ENCODE results near the gene ADRB2. TPM values are rescaled to one million over a fixed set of nuclear protein-coding genes. Genes with fewer than 3 reads are reported as not detected.

The ADRB2 gene
- total RNA-seq, 1 donor from 2014 or later, result 0.42 TPM

DNA sequence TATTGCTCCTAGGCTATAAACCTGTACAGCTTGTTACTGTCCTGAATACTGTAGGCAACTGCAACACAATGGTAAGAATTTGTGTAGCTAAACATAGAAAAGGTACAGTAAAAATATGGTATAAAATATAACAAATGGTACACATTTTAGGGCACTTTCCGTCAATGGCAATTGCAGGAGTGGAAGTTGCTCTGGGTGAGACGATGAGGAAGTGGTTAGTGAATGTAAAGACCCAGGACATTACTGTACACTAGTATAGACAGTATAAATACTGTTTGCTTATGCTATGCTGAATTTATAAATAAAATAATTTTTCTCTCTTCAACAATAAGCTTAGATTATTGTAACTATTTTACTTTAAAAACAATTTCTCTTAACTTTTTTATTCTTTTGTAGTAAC lies 15.6 kb upstream of the ADRB2 start:
- Mint-ChIP-seq H3K4me3 (no peak overlapping the region), H3K4me1 (peaks cover 51% of the 10 kb centered on the region)

DNA sequence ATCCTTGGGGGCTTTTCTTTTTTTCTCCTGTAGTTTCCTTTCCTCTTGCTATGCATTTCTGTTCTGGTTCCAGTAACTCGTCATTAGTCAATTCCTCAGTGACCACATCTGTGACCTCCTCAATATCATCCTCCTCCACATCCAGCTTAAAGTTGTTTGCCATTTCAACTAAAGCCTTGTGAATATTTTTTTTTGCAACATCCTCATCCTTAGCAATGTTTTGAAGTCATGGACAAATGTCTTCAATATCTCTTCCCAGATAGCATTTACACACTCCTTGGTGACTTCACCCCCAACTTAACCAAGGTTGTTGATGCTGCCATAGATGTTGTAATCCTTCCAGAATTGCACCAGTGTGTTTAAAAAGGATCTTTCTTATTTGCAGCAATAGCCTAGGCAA lies 14.7 kb upstream of the ADRB2 start:
- Mint-ChIP-seq H3K9me3 (no peaks in the 10 kb centered on the region), H3K27me3 (ENCODE audit: low read depth) (no peaks in the 10 kb centered on the region), H3K36me3 (no peaks in the 10 kb centered on the region), H3K27ac (no peak overlapping the region), H3K4me3 (no peak overlapping the region), H3K4me1 (peaks cover 51% of the 10 kb centered on the region)
- TF ChIP-seq, protein P1, sequence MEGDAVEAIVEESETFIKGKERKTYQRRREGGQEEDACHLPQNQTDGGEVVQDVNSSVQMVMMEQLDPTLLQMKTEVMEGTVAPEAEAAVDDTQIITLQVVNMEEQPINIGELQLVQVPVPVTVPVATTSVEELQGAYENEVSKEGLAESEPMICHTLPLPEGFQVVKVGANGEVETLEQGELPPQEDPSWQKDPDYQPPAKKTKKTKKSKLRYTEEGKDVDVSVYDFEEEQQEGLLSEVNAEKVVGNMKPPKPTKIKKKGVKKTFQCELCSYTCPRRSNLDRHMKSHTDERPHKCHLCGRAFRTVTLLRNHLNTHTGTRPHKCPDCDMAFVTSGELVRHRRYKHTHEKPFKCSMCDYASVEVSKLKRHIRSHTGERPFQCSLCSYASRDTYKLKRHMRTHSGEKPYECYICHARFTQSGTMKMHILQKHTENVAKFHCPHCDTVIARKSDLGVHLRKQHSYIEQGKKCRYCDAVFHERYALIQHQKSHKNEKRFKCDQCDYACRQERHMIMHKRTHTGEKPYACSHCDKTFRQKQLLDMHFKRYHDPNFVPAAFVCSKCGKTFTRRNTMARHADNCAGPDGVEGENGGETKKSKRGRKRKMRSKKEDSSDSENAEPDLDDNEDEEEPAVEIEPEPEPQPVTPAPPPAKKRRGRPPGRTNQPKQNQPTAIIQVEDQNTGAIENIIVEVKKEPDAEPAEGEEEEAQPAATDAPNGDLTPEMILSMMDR (IDR thresholded peaks at IDR 0.05; ENCODE audit: unreplicated experiment), result no peak
- no peak for DNase-seq (ENCODE audit: low spot score in 2 of 2, unreplicated experiment in 2 of 2)

More for the DNA sequence above, 15.6 kb upstream of the ADRB2 start:
- no peak for DNase-seq (ENCODE audit: low spot score in 2 of 2, unreplicated experiment in 2 of 2)
- Mint-ChIP-seq H3K27me3 (ENCODE audit: low read depth) (no peaks in the 10 kb centered on the region), H3K27ac (no peak overlapping the region), H3K9me3 (no peaks in the 10 kb centered on the region), H3K36me3 (no peaks in the 10 kb centered on the region)
- TF ChIP-seq, protein P1 (IDR thresholded peaks at IDR 0.05; ENCODE audit: unreplicated experiment), result no peak

DNA sequence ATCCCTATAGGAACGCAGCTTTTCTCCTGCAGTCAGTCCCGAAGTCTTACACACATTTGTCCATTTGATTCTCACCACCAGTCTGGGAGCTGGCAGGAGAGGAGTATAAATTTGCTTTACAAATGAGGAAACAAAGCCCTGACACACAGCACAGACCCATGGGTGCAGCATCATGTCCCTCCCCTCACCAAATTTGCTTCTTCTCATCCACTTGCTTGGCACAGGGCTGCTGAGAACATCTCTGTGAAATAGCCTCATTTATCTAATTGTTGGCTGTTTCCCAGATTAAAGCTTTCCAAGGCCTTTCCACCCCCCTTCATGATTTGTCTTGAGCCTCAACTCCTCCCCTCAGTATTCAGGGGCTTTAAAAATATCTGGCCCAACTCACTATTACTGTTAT lies 11.3 kb upstream of the ADRB2 start:
- no peaks in the 10 kb centered on the region for H3K27me3 Mint-ChIP-seq (ENCODE audit: low read depth)
- peaks cover 32% of the 10 kb centered on the region for H3K4me1 Mint-ChIP-seq
- H3K4me3 Mint-ChIP-seq, result no peak overlapping the region
- TF ChIP-seq, protein P1 (IDR thresholded peaks at IDR 0.05; ENCODE audit: unreplicated experiment), result no peak
- no peak for DNase-seq (ENCODE audit: low spot score in 2 of 2, unreplicated experiment in 2 of 2)
- no peaks in the 10 kb centered on the region for H3K36me3 Mint-ChIP-seq
- H3K27ac Mint-ChIP-seq, result no peak overlapping the region
- no peaks in the 10 kb centered on the region for H3K9me3 Mint-ChIP-seq

DNA sequence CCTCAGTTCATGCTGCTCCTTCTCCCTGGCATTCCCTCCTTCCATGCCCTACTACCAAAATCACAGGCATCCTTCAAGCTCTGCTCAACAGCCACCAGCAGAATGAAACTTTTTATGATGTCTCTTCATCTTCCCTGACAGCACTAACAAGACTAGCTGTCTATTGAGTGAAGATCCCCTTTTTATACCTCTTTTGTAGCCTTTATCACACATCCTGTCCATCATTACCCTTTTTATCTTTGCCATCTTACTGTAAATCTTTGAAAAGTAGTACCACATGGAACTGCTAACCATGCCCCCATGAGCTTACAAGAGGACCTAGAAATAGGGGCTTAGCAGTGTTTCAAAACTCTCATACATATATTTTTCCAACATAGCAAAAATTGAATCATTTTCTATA lies 10.8 kb upstream of the ADRB2 start:
- H3K27me3 Mint-ChIP-seq (ENCODE audit: low read depth), result no peaks in the 10 kb centered on the region
- H3K36me3 Mint-ChIP-seq, result no peaks in the 10 kb centered on the region
- TF ChIP-seq, protein P1 (IDR thresholded peaks at IDR 0.05; ENCODE audit: unreplicated experiment), result no peak
- no peaks in the 10 kb centered on the region for H3K9me3 Mint-ChIP-seq
- no peak for DNase-seq (ENCODE audit: low spot score in 2 of 2, unreplicated experiment in 2 of 2)
- H3K27ac Mint-ChIP-seq, result no peak overlapping the region
- H3K4me1 Mint-ChIP-seq, result peaks cover 27% of the 10 kb centered on the region
- no peak overlapping the region for H3K4me3 Mint-ChIP-seq

DNA sequence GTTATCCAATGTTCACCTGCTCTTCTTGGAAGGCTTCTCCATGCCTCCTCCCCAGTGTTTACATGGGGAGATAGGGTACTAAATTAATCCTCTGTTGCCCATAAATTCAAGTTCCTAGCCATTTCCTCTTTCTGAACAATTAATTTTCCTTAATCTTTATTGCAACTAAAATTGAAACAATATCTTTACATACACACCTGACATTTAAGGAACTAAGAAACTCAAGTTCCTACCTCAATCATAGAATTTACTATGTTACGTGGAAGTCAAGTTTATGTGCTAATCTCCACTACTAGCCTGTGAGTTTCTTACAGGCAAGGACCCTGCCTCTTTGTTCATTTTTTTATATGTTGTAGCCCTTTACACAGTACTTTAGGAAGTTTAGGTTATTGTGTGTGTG lies 10.1 kb upstream of the ADRB2 start:
- no peak overlapping the region for H3K4me3 Mint-ChIP-seq

More for the DNA sequence above, 10.1 kb upstream of the ADRB2 start:
- no peak overlapping the region for H3K27ac Mint-ChIP-seq
- H3K27me3 Mint-ChIP-seq (ENCODE audit: low read depth), result no peaks in the 10 kb centered on the region
- H3K36me3 Mint-ChIP-seq, result no peaks in the 10 kb centered on the region
- H3K9me3 Mint-ChIP-seq, result no peaks in the 10 kb centered on the region
- TF ChIP-seq, protein P1 (IDR thresholded peaks at IDR 0.05; ENCODE audit: unreplicated experiment), result no peak
- peaks cover 26% of the 10 kb centered on the region for H3K4me1 Mint-ChIP-seq
- DNase-seq (ENCODE audit: low spot score in 2 of 2, unreplicated experiment in 2 of 2), result no peak

All from mesothelial cell of epicardium (in vitro differentiated cells).